ENCODE measurements around the gene EME2. TPM values are rescaled to one million over a fixed set of nuclear protein-coding genes. Genes with fewer than 3 reads are reported as not detected.

The EME2 gene
- total and polyA plus RNA-seq, 2 donors (not counting 1 experiment from before 2014, with no cell fraction given) = 34.6 to 42.5 TPM

GRCh38 chr16:1784977-1785845 lies 12.6 kb downstream of the EME2 start:
- ATAC-seq (ENCODE audit: low read depth) (no peak), DNase-seq (no peak)
- Histone ChIP-seq H3K27ac (ENCODE audit: low read length in 2 of 2) (no peak overlapping the region), H3K27me3 (replicated peaks in 1 of 4; ENCODE audit: control extremely low read depth in 1 of 4, control insufficient read depth in 3 of 4, insufficient read depth in 4 of 4, low read length in 3 of 4) (no peaks in the 10 kb centered on the region), H3K4me1 (ENCODE audit: control insufficient read depth in 2 of 2, insufficient read depth in 2 of 2, low read length in 2 of 2) (peaks cover 10 to 26% of the 10 kb centered on the region in 2 donors), H3K36me3 (replicated peaks in 1 of 2; ENCODE audit: control extremely low read depth in 1 of 2, control insufficient read depth in 1 of 2, extremely low read depth in 1 of 2, insufficient read depth in 2 of 2, low read length in 1 of 2) (peaks cover 0 to 33% of the 10 kb centered on the region in 2 experiments), H3K4me2 (replicated peaks; ENCODE audit: low read depth, low read length, poor library complexity, severe bottlenecking) (no peak overlapping the region), H3K79me2 (ENCODE audit: control insufficient read depth, insufficient read depth, low read length) (peaks cover 82% of the 10 kb centered on the region), H3K9ac (ENCODE audit: low read length) (no peak overlapping the region), H2AFZ (ENCODE audit: insufficient read depth, low read depth, low read length, poor library complexity, severe bottlenecking) (no peak overlapping the region), H3K4me3 (ENCODE audit: control extremely low read depth in 1 of 5, extremely low read depth in 1 of 5, insufficient read depth in 1 of 5, low read depth in 2 of 5, low read length in 4 of 5) (no peak overlapping the region), H4K20me1 (ENCODE audit: control insufficient read depth, insufficient read depth, low read length, poor library complexity, severe bottlenecking) (peaks cover 74% of the 10 kb centered on the region), H3K9me3 (ENCODE audit: control extremely low read depth in 1 of 3, control insufficient read depth in 2 of 3, insufficient read depth in 1 of 3, low read length in 2 of 3) (no peaks in the 10 kb centered on the region)
- POLR2A ChIA-PET = interaction anchor here (0.6 kb wide), 1 partner anchor 170 kb away, joined by 3 read pairs; no protein-coding TSS in a partner anchor
- peaks cover 22% of the 10 kb centered on the region for H3K4me1 Mint-ChIP-seq
- no peak overlapping the region for H3K27ac Mint-ChIP-seq
- CTCF ChIA-PET = no interaction called here
- peak overlapping the region; percentile 64 for H3K4me3 Mint-ChIP-seq
- TF ChIP-seq CTCF (IDR thresholded peaks at IDR 0.05) (no peak), EZH2 (IDR thresholded peaks at IDR 0.05; ENCODE audit: borderline replicate concordance, insufficient read depth, low read depth, low read length, poor library complexity, severe bottlenecking) (no peak)
- intact Hi-C loops (cut with micrococcal nuclease) = no loop called here
- H3K9me3 Mint-ChIP-seq (ENCODE audit: insufficient read depth) = no peaks in the 10 kb centered on the region
- WGBS (ENCODE audit: insufficient coverage) = 98% methylated on average over 21 of the region's 26 CpGs
- no peaks in the 10 kb centered on the region for H3K27me3 Mint-ChIP-seq

- POLR2A ChIA-PET = no interaction called here
- Mint-ChIP-seq H3K4me3 (no peak overlapping the region), H3K9me3 (ENCODE audit: insufficient read depth) (no peaks in the 10 kb centered on the region)
These were observed 13.2 kb downstream of the EME2 start for GRCh38 chr16:1785846-1786170.

More at GRCh38 chr16:1785846-1786170, 13.2 kb downstream of the EME2 start:
- H3K27ac Mint-ChIP-seq = no peak overlapping the region
- Histone ChIP-seq H3K4me3 (ENCODE audit: control extremely low read depth in 1 of 5, extremely low read depth in 1 of 5, insufficient read depth in 1 of 5, low read depth in 2 of 5, low read length in 4 of 5) (no peak overlapping the region), H3K27me3 (replicated peaks in 1 of 4; ENCODE audit: control extremely low read depth in 1 of 4, control insufficient read depth in 3 of 4, insufficient read depth in 4 of 4, low read length in 3 of 4) (no peaks in the 10 kb centered on the region), H2AFZ (ENCODE audit: insufficient read depth, low read depth, low read length, poor library complexity, severe bottlenecking) (no peak overlapping the region), H3K36me3 (replicated peaks in 1 of 2; ENCODE audit: control extremely low read depth in 1 of 2, control insufficient read depth in 1 of 2, extremely low read depth in 1 of 2, insufficient read depth in 2 of 2, low read length in 1 of 2) (peaks cover 0 to 33% of the 10 kb centered on the region in 2 experiments), H3K4me1 (ENCODE audit: control insufficient read depth in 2 of 2, insufficient read depth in 2 of 2, low read length in 2 of 2) (peaks cover 10 to 23% of the 10 kb centered on the region in 2 donors), H3K9me3 (ENCODE audit: control extremely low read depth in 1 of 3, control insufficient read depth in 2 of 3, insufficient read depth in 1 of 3, low read length in 2 of 3) (no peaks in the 10 kb centered on the region), H3K4me2 (replicated peaks; ENCODE audit: low read depth, low read length, poor library complexity, severe bottlenecking) (no peak overlapping the region), H3K27ac (ENCODE audit: low read length in 2 of 2) (no peak overlapping the region), H3K79me2 (ENCODE audit: control insufficient read depth, insufficient read depth, low read length) (peaks cover 76% of the 10 kb centered on the region), H4K20me1 (ENCODE audit: control insufficient read depth, insufficient read depth, low read length, poor library complexity, severe bottlenecking) (peaks cover 68% of the 10 kb centered on the region), H3K9ac (ENCODE audit: low read length) (no peak overlapping the region)
- no peaks in the 10 kb centered on the region for H3K27me3 Mint-ChIP-seq
- no peak for ATAC-seq (ENCODE audit: low read depth)
- intact Hi-C loops (cut with micrococcal nuclease) = no loop called here
- 93% methylated on average over 14 of the region's 14 CpGs for WGBS (ENCODE audit: insufficient coverage)
- H3K4me1 Mint-ChIP-seq = peaks cover 21% of the 10 kb centered on the region
- no peak for DNase-seq
- CTCF ChIA-PET = no interaction called here
- TF ChIP-seq EZH2 (IDR thresholded peaks at IDR 0.05; ENCODE audit: borderline replicate concordance, insufficient read depth, low read depth, low read length, poor library complexity, severe bottlenecking) = no peak
- no peak for TF ChIP-seq CTCF (IDR thresholded peaks at IDR 0.05)

Measured in B cell (primary cell).